Measurements from ENCODE around the gene LRP1B.

- TF ChIP-seq CTCF (IDR thresholded peaks at IDR 0.05; ENCODE audit: low read depth, low read length, missing input control) (no peak), JUND (IDR thresholded peaks at IDR 0.05) (no peak)
Measured at GRCh38 chr2:142029974-142030373, 100.8 kb downstream of the LRP1B start.
